Mesendoderm (in vitro differentiated cells): ENCODE data around the gene VPS8.

Experiments used
- DNase-seq: peaks from one replicate; pipeline ENCODE4 v3.0.0; 2013
- H2AK5ac ChIP-seq: 2 replicates; pipeline ENCODE4 v1.6.1; 2013; ENCODE audit warnings: low read length, inconsistent platforms
- H2BK120ac ChIP-seq: 2 replicates; pipeline ENCODE4 v1.6.1; 2013; ENCODE audit warnings: low read depth, mild to moderate bottlenecking, low read length, moderate library complexity, mixed read lengths
- H2BK15ac ChIP-seq: replicated peaks from 2 replicates; pipeline ENCODE4 v1.6.1; 2013; ENCODE audit warnings: low read depth, mild to moderate bottlenecking, moderate library complexity
- H2BK5ac ChIP-seq: 2 replicates; pipeline ENCODE4 v1.6.1; 2013; ENCODE audit warnings: low read length, inconsistent platforms
- H3K18ac ChIP-seq: 2 replicates; pipeline ENCODE4 v1.6.1; 2013; ENCODE audit warnings: mild to moderate bottlenecking, low read length, mixed read lengths
- H3K23ac ChIP-seq: one replicate; pipeline ENCODE4 v1.6.1; 2013; ENCODE audit warnings: low read length
- H3K27ac ChIP-seq: 2 replicates; pipeline ENCODE4 v1.5.1; 2013; ENCODE audit warnings: low read depth, mild to moderate bottlenecking, inconsistent platforms, low read length, moderate library complexity
- H3K27me3 ChIP-seq: 2 replicates; pipeline ENCODE4 v1.6.1; 2013; ENCODE audit warnings: low read length, control low read depth, mild to moderate bottlenecking, inconsistent platforms; ENCODE audit not compliant: insufficient read depth, poor library complexity
- H3K36me3 ChIP-seq: 2 replicates; pipeline ENCODE4 v1.6.1; 2013; ENCODE audit warnings: low read length, inconsistent platforms; ENCODE audit not compliant: control insufficient read depth, insufficient read depth
- H3K4ac ChIP-seq: one replicate; pipeline ENCODE4 v1.6.1; 2013; ENCODE audit warnings: low read depth, mild to moderate bottlenecking, low read length, moderate library complexity
- H3K4me1 ChIP-seq: 2 replicates; pipeline ENCODE4 v1.6.1; 2013; ENCODE audit warnings: low read depth, low read length, inconsistent platforms; ENCODE audit not compliant: control insufficient read depth
- H3K4me2 ChIP-seq: 2 replicates; pipeline ENCODE4 v1.6.1; 2013; ENCODE audit warnings: low read length
- H3K4me3 ChIP-seq: 2 replicates; pipeline ENCODE4 v1.5.1; 2013; ENCODE audit warnings: mild to moderate bottlenecking, low read length
- H3K56ac ChIP-seq: one replicate; pipeline ENCODE4 v1.6.1; 2013; ENCODE audit warnings: low read length
- H3K79me1 ChIP-seq: 2 replicates; pipeline ENCODE4 v1.6.1; 2013; ENCODE audit warnings: low read length, inconsistent platforms
- H3K79me2 ChIP-seq: 2 replicates; pipeline ENCODE4 v1.6.1; 2013; ENCODE audit warnings: mild to moderate bottlenecking, low read length; ENCODE audit not compliant: control insufficient read depth, insufficient read depth
- H3K9ac ChIP-seq: 2 replicates; pipeline ENCODE4 v1.6.1; 2013; ENCODE audit warnings: low read length, inconsistent platforms
- H4K5ac ChIP-seq: one replicate; pipeline ENCODE4 v1.6.1; 2013; ENCODE audit warnings: low read length
- H4K8ac ChIP-seq: one replicate; pipeline ENCODE4 v1.6.1; 2013; ENCODE audit warnings: low read depth, mild to moderate bottlenecking, control low read depth, low read length, moderate library complexity
- WGBS: extraction: QIAGEN DNeasy Blood & Tissue Kit; methylation state at CpG from one replicate; pipeline ENCODE4 v1.1.7; 2013; ENCODE audit warnings: low lambda C conversion rate, missing lambda C conversion rate; ENCODE audit not compliant: insufficient coverage; ENCODE audit errors: extremely low coverage; 5-methylcytosine and 5-hydroxymethylcytosine counted together

The VPS8 gene

DNA sequence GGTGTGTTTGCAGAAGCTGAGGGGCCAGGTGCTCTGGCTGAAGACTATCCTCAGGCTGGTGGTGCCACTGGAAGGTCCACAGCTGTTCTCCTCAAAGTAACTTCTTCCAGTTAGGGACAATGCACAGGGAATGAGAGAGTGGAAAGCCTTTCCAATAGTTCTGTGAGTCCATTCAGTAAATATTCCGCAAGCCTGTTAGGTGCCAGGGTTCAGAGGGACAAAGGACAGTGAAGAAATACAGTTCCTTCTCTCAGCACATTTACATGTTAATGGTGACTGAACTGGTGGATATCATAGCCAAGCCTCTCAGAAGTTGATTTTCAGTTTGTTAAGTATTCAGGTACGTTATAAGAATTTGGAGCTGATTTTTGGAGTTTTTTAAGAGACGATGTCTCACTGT lies 218.4 kb downstream of the VPS8 start:
- Histone ChIP-seq H3K27ac (no peak overlapping the region), H4K8ac (no peak overlapping the region), H2BK120ac (no peak overlapping the region), H3K18ac (no peak overlapping the region), H2AK5ac (no peak overlapping the region), H3K79me2 (no peaks in the 10 kb centered on the region), H3K56ac (no peak overlapping the region), H3K36me3 (no peaks in the 10 kb centered on the region), H3K9ac (no peak overlapping the region), H4K5ac (no peak overlapping the region), H3K23ac (no peak overlapping the region), H3K4me3 (no peak overlapping the region), H3K4me1 (no peaks in the 10 kb centered on the region), H3K4ac (no peak overlapping the region), H3K4me2 (no peak overlapping the region), H3K79me1 (no peaks in the 10 kb centered on the region), H2BK5ac (no peak overlapping the region), H2BK15ac (no peak overlapping the region), H3K27me3 (no peaks in the 10 kb centered on the region)
- DNase-seq, result no peak
- WGBS, result no CpG with 5 or more reads among the region's 3 CpGs

DNA sequence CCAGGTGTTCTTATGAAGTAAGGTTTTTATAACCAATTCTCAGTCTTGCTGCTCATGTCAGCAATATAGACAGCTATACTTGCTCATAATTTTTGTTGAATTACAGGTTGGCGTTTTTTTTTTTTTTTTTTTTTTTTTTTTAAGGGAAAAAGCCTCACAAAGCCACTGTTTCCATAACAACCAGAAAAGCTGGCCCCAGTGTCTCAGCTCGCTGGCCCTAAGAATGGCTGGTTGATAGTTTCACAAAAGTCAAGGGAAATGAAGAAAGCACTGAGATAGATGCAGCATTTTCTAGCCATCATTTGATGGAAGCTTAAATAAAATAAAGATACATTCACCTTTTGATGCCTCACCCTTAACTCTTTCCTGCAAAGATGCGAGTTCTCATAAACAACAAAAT lies 219.0 kb downstream of the VPS8 start:
- WGBS, result no CpG with 5 or more reads among the region's 3 CpGs

GRCh38 chr3:185037801-185038200 lies 225.8 kb downstream of the VPS8 start:
- Histone ChIP-seq H3K36me3 (no peaks in the 10 kb centered on the region), H4K5ac (no peak overlapping the region), H2BK5ac (no peak overlapping the region), H3K4ac (no peak overlapping the region), H3K27me3 (no peaks in the 10 kb centered on the region), H3K9ac (no peak overlapping the region), H2BK15ac (no peak overlapping the region), H3K18ac (no peak overlapping the region), H3K4me1 (no peaks in the 10 kb centered on the region), H3K79me2 (no peaks in the 10 kb centered on the region), H4K8ac (peak overlapping the region; percentile 28), H3K79me1 (no peaks in the 10 kb centered on the region), H3K27ac (no peak overlapping the region), H2BK120ac (no peak overlapping the region), H3K23ac (no peak overlapping the region), H3K56ac (no peak overlapping the region), H2AK5ac (no peak overlapping the region), H3K4me2 (no peak overlapping the region), H3K4me3 (no peak overlapping the region)
- DNase-seq, result no peak
- no CpG with 5 or more reads among the region's 1 CpG for WGBS

More for the DNA sequence above, 219.0 kb downstream of the VPS8 start:
- H3K56ac ChIP-seq, result no peak overlapping the region
- no peak overlapping the region for H3K9ac ChIP-seq
- no peaks in the 10 kb centered on the region for H3K4me1 ChIP-seq
- H3K18ac ChIP-seq, result no peak overlapping the region
- no peak overlapping the region for H2BK5ac ChIP-seq
- H3K4me2 ChIP-seq, result no peak overlapping the region
- H3K36me3 ChIP-seq, result no peaks in the 10 kb centered on the region
- H3K4ac ChIP-seq, result no peak overlapping the region
- no peak overlapping the region for H3K23ac ChIP-seq
- H3K27me3 ChIP-seq, result no peaks in the 10 kb centered on the region
- H3K79me2 ChIP-seq, result no peaks in the 10 kb centered on the region
- H3K79me1 ChIP-seq, result no peaks in the 10 kb centered on the region
- no peak for DNase-seq
- no peak overlapping the region for H4K5ac ChIP-seq
- no peak overlapping the region for H2AK5ac ChIP-seq
- no peak overlapping the region for H3K4me3 ChIP-seq
- no peak overlapping the region for H2BK15ac ChIP-seq
- no peak overlapping the region for H4K8ac ChIP-seq
- H2BK120ac ChIP-seq, result no peak overlapping the region
- no peak overlapping the region for H3K27ac ChIP-seq

DNA sequence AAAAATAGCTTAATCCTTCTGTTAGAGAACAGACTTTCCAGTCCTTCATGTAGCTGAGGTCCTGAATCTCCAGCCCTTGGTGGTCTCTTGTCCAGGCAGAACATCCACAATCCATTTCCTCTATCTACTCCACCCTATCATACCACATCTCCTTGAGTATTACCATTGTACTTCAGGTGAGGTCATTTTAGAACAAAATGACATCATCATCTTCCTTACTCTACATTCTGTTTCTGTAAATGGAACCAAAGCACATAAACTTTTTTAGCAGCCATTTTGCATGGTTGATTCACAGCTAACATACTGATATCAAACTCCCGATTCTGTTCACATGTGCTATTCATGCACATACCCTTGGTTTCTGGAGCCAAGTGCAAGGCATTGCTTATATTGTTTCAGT lies 228.5 kb downstream of the VPS8 start:
- no peak overlapping the region for H2BK15ac ChIP-seq
- no peak overlapping the region for H3K56ac ChIP-seq
- H3K36me3 ChIP-seq, result no peaks in the 10 kb centered on the region
- no CpG with 5 or more reads among the region's 1 CpG for WGBS
- no peak overlapping the region for H3K4me3 ChIP-seq
- H3K79me2 ChIP-seq, result no peaks in the 10 kb centered on the region
- no peak overlapping the region for H3K9ac ChIP-seq
- H2AK5ac ChIP-seq, result no peak overlapping the region
- H3K4ac ChIP-seq, result no peak overlapping the region
- no peak overlapping the region for H3K4me2 ChIP-seq
- no peak overlapping the region for H4K5ac ChIP-seq
- H3K23ac ChIP-seq, result no peak overlapping the region
- no peak overlapping the region for H2BK5ac ChIP-seq
- H3K18ac ChIP-seq, result no peak overlapping the region
- no peaks in the 10 kb centered on the region for H3K4me1 ChIP-seq
- no peak overlapping the region for H2BK120ac ChIP-seq
- no peak for DNase-seq
- no peaks in the 10 kb centered on the region for H3K79me1 ChIP-seq
- H3K27me3 ChIP-seq, result no peaks in the 10 kb centered on the region
- H4K8ac ChIP-seq, result no peak overlapping the region
- H3K27ac ChIP-seq, result no peak overlapping the region

- Histone ChIP-seq H3K36me3 (no peaks in the 10 kb centered on the region), H3K4me2 (no peak overlapping the region), H4K5ac (no peak overlapping the region), H3K79me2 (no peaks in the 10 kb centered on the region), H3K56ac (no peak overlapping the region), H2BK15ac (no peak overlapping the region), H3K9ac (no peak overlapping the region), H2AK5ac (no peak overlapping the region), H3K4me1 (no peaks in the 10 kb centered on the region), H3K18ac (no peak overlapping the region), H4K8ac (no peak overlapping the region), H3K79me1 (no peaks in the 10 kb centered on the region), H3K27ac (no peak overlapping the region), H3K4ac (no peak overlapping the region), H3K4me3 (no peak overlapping the region), H3K27me3 (no peaks in the 10 kb centered on the region), H2BK5ac (no peak overlapping the region), H3K23ac (no peak overlapping the region), H2BK120ac (no peak overlapping the region)
- WGBS, result no CpG with 5 or more reads among the region's 4 CpGs
- DNase-seq, result no peak
Measured at GRCh38 chr3:185041540-185041939, 229.6 kb downstream of the VPS8 start.

DNA sequence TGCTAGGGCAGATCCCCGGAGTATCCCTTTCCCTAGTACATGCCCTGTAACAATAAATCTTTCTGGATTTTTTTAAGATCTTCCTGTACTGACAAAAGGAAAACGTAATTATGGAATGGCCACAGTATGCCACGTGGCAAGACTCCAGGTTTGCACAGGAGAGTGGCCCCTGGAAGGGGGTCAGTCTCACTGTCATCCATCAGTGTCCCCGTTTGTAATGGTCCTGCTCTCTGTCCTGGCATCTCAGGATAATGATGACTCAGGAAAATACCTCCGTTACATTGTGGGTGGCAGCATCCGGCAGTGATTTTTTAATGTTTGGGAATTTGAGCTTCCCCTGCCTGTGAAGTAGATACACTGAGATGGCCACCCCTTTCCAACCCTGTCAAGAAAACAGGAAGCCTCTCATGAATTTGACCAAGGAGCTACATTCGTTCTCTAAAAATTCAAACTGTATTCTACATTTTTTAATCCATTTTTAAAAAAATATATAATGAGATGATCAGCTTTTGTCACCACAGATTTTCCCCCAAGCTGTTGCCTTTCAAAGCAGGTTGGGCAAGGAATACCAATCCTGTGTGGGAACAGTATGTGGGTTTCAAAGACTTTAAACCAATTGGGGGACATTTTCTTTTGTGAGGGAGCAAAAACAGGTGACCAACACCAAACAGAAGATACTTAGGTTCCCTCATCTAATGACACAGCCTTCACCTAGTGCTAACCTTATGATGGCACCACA lies 230.5 kb downstream of the VPS8 start:
- Histone ChIP-seq H3K79me2 (no peaks in the 10 kb centered on the region), H3K4me3 (no peak overlapping the region), H2AK5ac (no peak overlapping the region), H3K4me2 (no peak overlapping the region), H3K9ac (no peak overlapping the region), H3K27me3 (no peaks in the 10 kb centered on the region), H2BK15ac (no peak overlapping the region), H2BK5ac (no peak overlapping the region), H3K79me1 (no peaks in the 10 kb centered on the region), H3K4me1 (no peaks in the 10 kb centered on the region), H3K23ac (no peak overlapping the region), H4K8ac (no peak overlapping the region), H3K4ac (no peak overlapping the region), H3K36me3 (no peaks in the 10 kb centered on the region), H4K5ac (no peak overlapping the region), H2BK120ac (no peak overlapping the region), H3K18ac (no peak overlapping the region), H3K56ac (no peak overlapping the region), H3K27ac (no peak overlapping the region)
- DNase-seq, result no peak
- WGBS, result 100% methylated on average over 1 of the region's 7 CpGs
